A204.1 (cell line): ENCODE measurements around the gene FAM20A.

Source experiments
- FAIRE-seq: peaks from 2 replicates; lab custom pipeline; 2012; peaks lifted over from hg19 to GRCh38; lab: Jason Lieb, UNC

FAM20A gene

DNA sequence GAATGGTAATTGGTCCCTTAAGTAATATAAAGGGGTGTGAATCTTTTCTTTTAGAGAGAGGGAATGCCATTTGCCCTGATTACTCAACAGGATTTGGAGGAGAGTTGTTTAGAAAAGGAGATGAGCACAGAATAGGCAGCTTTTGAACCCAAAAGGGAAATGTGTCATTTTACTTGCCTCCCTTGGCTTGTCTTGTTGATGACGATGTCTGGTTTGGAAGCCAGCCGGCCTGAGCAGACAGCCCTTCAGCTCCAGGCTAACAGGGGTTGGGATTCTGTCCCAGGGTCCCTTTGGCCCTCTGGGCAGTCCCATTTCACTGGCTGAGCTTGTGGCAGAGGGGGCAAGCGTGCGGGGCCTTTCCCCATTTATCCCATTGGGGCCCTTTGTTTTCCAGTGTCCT, 111.2 kb downstream of the FAM20A start:
- FAIRE-seq, result no peak
